ENCODE measurements around the gene IRX4.

IRX4 gene

DNA sequence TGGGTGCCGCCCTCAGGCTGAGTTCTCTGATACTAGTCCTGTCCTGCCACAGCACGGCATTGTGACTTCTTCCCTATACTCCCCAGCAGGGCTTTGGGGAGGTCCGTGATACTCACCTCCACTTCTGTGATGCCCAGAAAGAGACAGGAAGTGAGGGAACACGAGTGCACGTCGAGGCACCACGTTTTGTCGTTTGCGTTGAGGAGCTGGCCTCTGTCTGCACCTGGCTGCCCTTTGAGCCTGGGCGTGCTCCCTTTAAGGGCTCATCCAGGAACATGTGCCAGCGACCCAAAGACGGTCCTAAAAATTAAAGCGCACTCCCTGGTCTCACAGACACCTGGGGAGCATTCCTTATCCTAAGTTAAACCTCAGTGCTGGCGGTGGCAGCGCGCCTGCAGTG, 8.7 kb upstream of the IRX4 start:
- Histone ChIP-seq H3K4me3 (ENCODE audit: low read depth, low read length) (no peak overlapping the region), H3K9ac (no peak overlapping the region), H3K27me3 (ENCODE audit: control insufficient read depth, insufficient read depth, low read length) (no peaks in the 10 kb centered on the region), H3K79me2 (no peaks in the 10 kb centered on the region), H2AFZ (no peak overlapping the region), H3K27ac (no peak overlapping the region), H3K4me1 (no peaks in the 10 kb centered on the region), H3K9me3 (ENCODE audit: control insufficient read depth, low read length) (no peaks in the 10 kb centered on the region), H3K36me3 (ENCODE audit: control insufficient read depth, insufficient read depth, low read length) (no peaks in the 10 kb centered on the region), H3K4me2 (ENCODE audit: low read length) (no peak overlapping the region)
- TF ChIP-seq, protein P1, sequence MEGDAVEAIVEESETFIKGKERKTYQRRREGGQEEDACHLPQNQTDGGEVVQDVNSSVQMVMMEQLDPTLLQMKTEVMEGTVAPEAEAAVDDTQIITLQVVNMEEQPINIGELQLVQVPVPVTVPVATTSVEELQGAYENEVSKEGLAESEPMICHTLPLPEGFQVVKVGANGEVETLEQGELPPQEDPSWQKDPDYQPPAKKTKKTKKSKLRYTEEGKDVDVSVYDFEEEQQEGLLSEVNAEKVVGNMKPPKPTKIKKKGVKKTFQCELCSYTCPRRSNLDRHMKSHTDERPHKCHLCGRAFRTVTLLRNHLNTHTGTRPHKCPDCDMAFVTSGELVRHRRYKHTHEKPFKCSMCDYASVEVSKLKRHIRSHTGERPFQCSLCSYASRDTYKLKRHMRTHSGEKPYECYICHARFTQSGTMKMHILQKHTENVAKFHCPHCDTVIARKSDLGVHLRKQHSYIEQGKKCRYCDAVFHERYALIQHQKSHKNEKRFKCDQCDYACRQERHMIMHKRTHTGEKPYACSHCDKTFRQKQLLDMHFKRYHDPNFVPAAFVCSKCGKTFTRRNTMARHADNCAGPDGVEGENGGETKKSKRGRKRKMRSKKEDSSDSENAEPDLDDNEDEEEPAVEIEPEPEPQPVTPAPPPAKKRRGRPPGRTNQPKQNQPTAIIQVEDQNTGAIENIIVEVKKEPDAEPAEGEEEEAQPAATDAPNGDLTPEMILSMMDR (IDR thresholded peaks at IDR 0.05), result no peak

DNA sequence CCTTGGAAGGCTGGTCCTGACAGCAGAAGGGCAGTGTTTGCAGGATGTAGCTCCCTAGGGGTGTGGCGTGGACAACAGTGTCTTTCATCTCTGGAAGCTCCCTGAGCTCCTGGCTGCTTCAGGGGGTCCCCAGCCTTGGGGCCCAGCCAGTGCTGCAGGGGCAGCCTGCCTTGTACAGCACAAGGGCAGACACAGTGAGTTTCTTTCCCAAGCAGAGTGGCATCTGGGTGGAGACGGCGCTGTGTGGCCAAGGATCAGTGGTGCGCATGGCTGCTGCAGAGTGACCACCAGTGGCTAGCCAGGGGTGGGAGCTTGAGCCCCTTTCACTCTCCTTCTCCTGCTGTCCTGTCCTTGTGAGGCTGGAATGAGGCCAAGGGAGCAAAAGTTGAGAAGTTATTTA, 7.6 kb upstream of the IRX4 start:
- no peak overlapping the region for H2AFZ ChIP-seq
- no peak overlapping the region for H3K4me3 ChIP-seq (ENCODE audit: low read depth, low read length)
- H3K27ac ChIP-seq, result no peak overlapping the region
- no peaks in the 10 kb centered on the region for H3K36me3 ChIP-seq (ENCODE audit: control insufficient read depth, insufficient read depth, low read length)
- H3K9ac ChIP-seq, result no peak overlapping the region
- no peak overlapping the region for H3K4me2 ChIP-seq (ENCODE audit: low read length)
- no peaks in the 10 kb centered on the region for H3K9me3 ChIP-seq (ENCODE audit: control insufficient read depth, low read length)
- H3K79me2 ChIP-seq, result no peaks in the 10 kb centered on the region
- H3K4me1 ChIP-seq, result no peaks in the 10 kb centered on the region
- TF ChIP-seq, protein P1 (IDR thresholded peaks at IDR 0.05), result no peak
- peaks cover 2% of the 10 kb centered on the region for H3K27me3 ChIP-seq (ENCODE audit: control insufficient read depth, insufficient read depth, low read length)

GRCh38 chr5:1889321-1890065, 6.8 kb upstream of the IRX4 start:
- TF ChIP-seq, protein P1 (IDR thresholded peaks at IDR 0.05), result no peak
- H3K4me3 ChIP-seq (ENCODE audit: low read depth, low read length), result no peak overlapping the region
- H3K36me3 ChIP-seq (ENCODE audit: control insufficient read depth, insufficient read depth, low read length), result no peaks in the 10 kb centered on the region
- no peak overlapping the region for H2AFZ ChIP-seq
- no peaks in the 10 kb centered on the region for H3K4me1 ChIP-seq
- H3K4me2 ChIP-seq (ENCODE audit: low read length), result no peak overlapping the region
- H3K79me2 ChIP-seq, result no peaks in the 10 kb centered on the region
- H3K9me3 ChIP-seq (ENCODE audit: control insufficient read depth, low read length), result no peaks in the 10 kb centered on the region
- H3K9ac ChIP-seq, result no peak overlapping the region
- no peak overlapping the region for H3K27ac ChIP-seq
- peaks cover 2% of the 10 kb centered on the region for H3K27me3 ChIP-seq (ENCODE audit: control insufficient read depth, insufficient read depth, low read length)

DNA sequence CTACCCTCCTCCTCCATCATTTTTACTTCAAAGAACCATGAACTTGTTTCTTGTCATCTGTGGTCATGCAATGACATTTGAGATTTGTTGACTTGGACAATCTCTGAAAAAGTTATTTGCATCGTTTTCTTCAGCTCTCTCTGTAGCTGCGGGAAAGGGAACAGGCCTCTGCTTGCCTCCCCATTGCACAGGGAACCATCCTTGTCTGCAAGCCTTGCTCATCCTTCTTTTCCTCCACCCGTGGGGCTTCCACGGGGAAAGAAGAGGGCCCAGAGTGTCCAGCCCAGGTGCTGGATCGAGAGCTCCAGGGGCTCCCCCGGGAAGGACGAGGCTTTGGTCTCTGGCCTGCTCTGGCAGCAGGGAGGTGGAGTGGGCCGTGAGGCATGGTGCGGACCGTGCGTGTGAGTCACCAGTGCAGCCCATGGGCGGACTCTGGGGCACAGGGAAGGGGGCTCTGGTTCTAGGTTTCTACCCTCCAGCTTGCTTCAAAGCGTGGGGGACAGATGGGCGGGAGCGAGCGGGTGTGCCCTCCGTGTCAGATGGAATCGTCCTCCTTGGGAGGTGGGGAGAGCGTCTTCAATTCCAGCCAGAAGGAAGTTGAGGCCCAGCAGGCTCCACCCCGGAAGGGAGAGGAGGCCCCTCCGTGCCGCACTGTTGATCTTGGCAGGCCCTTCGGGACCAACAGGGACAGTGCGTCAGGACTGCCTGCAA, 6.0 kb upstream of the IRX4 start:
- Histone ChIP-seq H3K27ac (no peak overlapping the region), H2AFZ (no peak overlapping the region), H3K4me3 (ENCODE audit: low read depth, low read length) (no peak overlapping the region), H3K27me3 (ENCODE audit: control insufficient read depth, insufficient read depth, low read length) (peaks cover 2% of the 10 kb centered on the region), H3K9ac (no peak overlapping the region), H3K9me3 (ENCODE audit: control insufficient read depth, low read length) (no peaks in the 10 kb centered on the region), H3K4me1 (no peaks in the 10 kb centered on the region), H3K79me2 (no peaks in the 10 kb centered on the region), H3K4me2 (ENCODE audit: low read length) (no peak overlapping the region), H3K36me3 (ENCODE audit: control insufficient read depth, insufficient read depth, low read length) (no peaks in the 10 kb centered on the region)
- TF ChIP-seq, protein P1 (IDR thresholded peaks at IDR 0.05), result no peak
